Activated CD4-positive, alpha-beta T cell treated with anti-CD3 and anti-CD28 coated beads for 48 hours (primary cell): ENCODE results near the gene SLC39A11.
A peak's percentile ranks its signal among the peaks of the same experiment; 100 is the strongest.
"Not testable (repeated sequence)": the region's sequence is repeated elsewhere in the genome, so short reads cannot be mapped to it uniquely, and the experiment has no call there.

ENCODE experiments used
- DNase-seq: peaks from one replicate; pipeline ENCODE4 v3.0.0-alpha.2; 2020

The SLC39A11 gene

GRCh38 chr17:72898725-72899124, 193.8 kb downstream of the SLC39A11 start:
- no peak for DNase-seq

GRCh38 chr17:72896288-72896687, 196.2 kb downstream of the SLC39A11 start:
- not testable (repeated sequence) for DNase-seq

- DNase-seq: no peak
Observed at GRCh38 chr17:72891627-72892026, 200.9 kb downstream of the SLC39A11 start.

- no peak for DNase-seq
Observed at GRCh38 chr17:72890711-72891110, 201.8 kb downstream of the SLC39A11 start.

- DNase-seq: no peak
Observed at GRCh38 chr17:72887917-72888316, 204.6 kb downstream of the SLC39A11 start.

GRCh38 chr17:72887322-72887721, 205.2 kb downstream of the SLC39A11 start:
- no peak for DNase-seq

- no peak for DNase-seq
Observed at GRCh38 chr17:72886622-72887021, 205.9 kb downstream of the SLC39A11 start.

- no peak for DNase-seq
Observed at GRCh38 chr17:72884066-72884465, 208.4 kb downstream of the SLC39A11 start.

- DNase-seq: no peak
Observed at GRCh38 chr17:72883351-72883750, 209.1 kb downstream of the SLC39A11 start.

- no peak for DNase-seq
Observed at GRCh38 chr17:72882426-72882825, 210.1 kb downstream of the SLC39A11 start.

- no peak for DNase-seq
Observed at GRCh38 chr17:72879877-72880276, 212.6 kb downstream of the SLC39A11 start.

- DNase-seq: no peak
Observed at GRCh38 chr17:72878975-72879660, 213.4 kb downstream of the SLC39A11 start.

- no peak for DNase-seq
Observed at GRCh38 chr17:72877348-72877747, 215.1 kb downstream of the SLC39A11 start.

- no peak for DNase-seq
Observed at GRCh38 chr17:72876413-72876812, 216.1 kb downstream of the SLC39A11 start.

- no peak for DNase-seq
Observed at GRCh38 chr17:72875361-72875760, 217.1 kb downstream of the SLC39A11 start.

GRCh38 chr17:72872396-72872795, 220.1 kb downstream of the SLC39A11 start:
- DNase-seq: no peak

- no peak for DNase-seq
Observed at GRCh38 chr17:72870367-72870985, 222.0 kb downstream of the SLC39A11 start.

GRCh38 chr17:72869630-72870029, 222.9 kb downstream of the SLC39A11 start:
- no peak for DNase-seq

- no peak for DNase-seq
Observed at GRCh38 chr17:72865954-72866353, 226.5 kb downstream of the SLC39A11 start.

- peak; percentile 4 for DNase-seq
Observed at GRCh38 chr17:72863526-72864211, 228.8 kb downstream of the SLC39A11 start.

GRCh38 chr17:72862276-72862999, 230.1 kb downstream of the SLC39A11 start:
- no peak for DNase-seq

GRCh38 chr17:72861811-72862210, 230.7 kb downstream of the SLC39A11 start:
- no peak for DNase-seq

GRCh38 chr17:72860778-72861177, 231.7 kb downstream of the SLC39A11 start:
- DNase-seq: no peak
